IPS DF 6.9 (cell line): Measurements from ENCODE around the gene NHLH2.

Source experiments
- DNase-seq: peaks from one replicate; pipeline ENCODE4 v3.0.0-alpha.2; 2013; ENCODE audit warnings: low read depth, low spot score
- H3K27ac ChIP-seq: one replicate; pipeline ENCODE4 v1.5.1; 2013; ENCODE audit warnings: low read length, control low read depth
- H3K27me3 ChIP-seq: 2 replicates; pipeline ENCODE4 v1.6.1; 2013; ENCODE audit warnings: mild to moderate bottlenecking, low read length; ENCODE audit not compliant: control insufficient read depth, insufficient read depth
- H3K36me3 ChIP-seq: 2 replicates; pipeline ENCODE4 v1.6.1; 2013; ENCODE audit warnings: low read length; ENCODE audit not compliant: control insufficient read depth, insufficient read depth
- H3K4me1 ChIP-seq: 2 replicates; pipeline ENCODE4 v1.6.1; 2013; ENCODE audit warnings: low read length; ENCODE audit not compliant: control insufficient read depth, insufficient read depth
- H3K4me3 ChIP-seq: 2 replicates; pipeline ENCODE4 v1.5.1; 2013; ENCODE audit warnings: mild to moderate bottlenecking, low read length
- H3K9me3 ChIP-seq: 2 replicates; pipeline ENCODE4 v1.6.1; 2013; ENCODE audit warnings: low read length, inconsistent platforms; ENCODE audit not compliant: control insufficient read depth, insufficient read depth
- WGBS: extraction: QIAGEN DNeasy Blood & Tissue Kit; methylation state at CpG from one replicate; pipeline ENCODE4 v1.1.7; 2013; ENCODE audit warnings: mixed read lengths, missing lambda C conversion rate; ENCODE audit not compliant: insufficient read length, insufficient coverage; 5-methylcytosine and 5-hydroxymethylcytosine counted together

NHLH2 gene

DNA sequence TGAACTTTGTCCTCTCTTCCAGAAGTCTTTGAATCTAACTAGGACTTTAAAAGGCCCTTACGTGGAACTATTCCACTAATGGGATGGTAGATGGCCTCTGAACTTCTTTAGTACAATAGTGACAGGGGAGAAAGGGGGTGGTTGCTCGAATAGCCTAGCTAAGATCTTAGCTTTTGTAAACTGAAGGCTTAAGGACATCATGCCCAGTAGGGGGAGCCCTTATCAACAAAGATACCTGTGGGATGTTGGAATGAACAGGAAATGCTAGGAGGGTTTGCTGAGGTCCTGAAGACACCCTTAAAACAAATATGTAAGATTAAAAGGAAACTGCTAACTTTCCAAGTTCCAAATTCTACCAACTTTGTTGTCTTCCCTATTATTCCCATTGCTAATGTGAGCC, 33.2 kb downstream of the NHLH2 start:
- Histone ChIP-seq H3K27me3 (no peaks in the 10 kb centered on the region), H3K36me3 (no peaks in the 10 kb centered on the region), H3K9me3 (no peaks in the 10 kb centered on the region), H3K27ac (no peak overlapping the region), H3K4me3 (no peak overlapping the region), H3K4me1 (no peaks in the 10 kb centered on the region)
- no CpG with 5 or more reads among the region's 2 CpGs for WGBS
- peak; percentile 82 for DNase-seq

- no peaks in the 10 kb centered on the region for H3K36me3 ChIP-seq
- no peak overlapping the region for H3K27ac ChIP-seq
- no CpG with 5 or more reads among the region's 1 CpG for WGBS
- H3K27me3 ChIP-seq: no peaks in the 10 kb centered on the region
- H3K4me1 ChIP-seq: no peaks in the 10 kb centered on the region
- H3K4me3 ChIP-seq: no peak overlapping the region
- H3K9me3 ChIP-seq: no peaks in the 10 kb centered on the region
- DNase-seq: no peak
These were observed 35.3 kb downstream of the NHLH2 start for GRCh38 chr1:115805597-115805996.

GRCh38 chr1:115802416-115802815, 38.5 kb downstream of the NHLH2 start:
- Histone ChIP-seq H3K27ac (no peak overlapping the region), H3K36me3 (no peaks in the 10 kb centered on the region), H3K27me3 (no peaks in the 10 kb centered on the region), H3K9me3 (no peaks in the 10 kb centered on the region), H3K4me1 (no peaks in the 10 kb centered on the region), H3K4me3 (no peak overlapping the region)
- no peak for DNase-seq
- no CpG with 5 or more reads among the region's 2 CpGs for WGBS

GRCh38 chr1:115797486-115797885, 43.4 kb downstream of the NHLH2 start:
- H3K9me3 ChIP-seq: no peaks in the 10 kb centered on the region
- H3K4me3 ChIP-seq: no peak overlapping the region
- 0 out of 2 replicates have a peak, but pooled peaks cover 3% of the 10 kb centered on the region for H3K4me1 ChIP-seq
- H3K27ac ChIP-seq: no peak overlapping the region
- H3K27me3 ChIP-seq: no peaks in the 10 kb centered on the region
- no peaks in the 10 kb centered on the region for H3K36me3 ChIP-seq
- DNase-seq: no peak
- no CpG with 5 or more reads among the region's 4 CpGs for WGBS

GRCh38 chr1:115796897-115797296, 44.0 kb downstream of the NHLH2 start:
- Histone ChIP-seq H3K9me3 (no peaks in the 10 kb centered on the region), H3K4me1 (0 out of 2 replicates have a peak, but pooled peaks cover 3% of the 10 kb centered on the region), H3K36me3 (no peaks in the 10 kb centered on the region), H3K27ac (no peak overlapping the region), H3K4me3 (no peak overlapping the region), H3K27me3 (no peaks in the 10 kb centered on the region)
- DNase-seq: no peak
- no CpG with 5 or more reads among the region's 5 CpGs for WGBS

DNA sequence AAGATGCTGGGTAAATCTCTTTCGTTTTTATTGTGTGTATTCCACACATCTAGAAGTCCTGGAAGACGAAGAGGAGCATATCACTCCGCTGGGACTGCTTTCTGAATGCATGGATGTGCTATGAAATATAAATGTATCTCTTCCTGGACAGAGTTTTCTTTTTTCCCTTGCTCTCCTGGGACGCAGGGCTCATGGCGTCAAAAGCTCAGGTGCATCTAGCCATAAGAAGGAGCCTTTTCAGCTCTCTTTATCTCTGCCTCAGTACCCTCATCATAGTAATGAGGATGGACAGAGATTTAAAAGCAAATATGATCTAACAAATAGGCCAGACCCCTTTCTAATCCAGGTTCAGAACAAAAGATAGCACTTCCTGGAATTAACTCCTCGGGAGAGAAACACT, 44.9 kb downstream of the NHLH2 start:
- no peak overlapping the region for H3K27ac ChIP-seq
- H3K36me3 ChIP-seq: no peaks in the 10 kb centered on the region
- peaks cover 3% of the 10 kb centered on the region; the same call in 1 of the 2 replicates for H3K4me1 ChIP-seq
- WGBS: no CpG with 5 or more reads among the region's 6 CpGs
- DNase-seq: no peak
- no peaks in the 10 kb centered on the region for H3K9me3 ChIP-seq
- no peaks in the 10 kb centered on the region for H3K27me3 ChIP-seq
- H3K4me3 ChIP-seq: no peak overlapping the region

DNA sequence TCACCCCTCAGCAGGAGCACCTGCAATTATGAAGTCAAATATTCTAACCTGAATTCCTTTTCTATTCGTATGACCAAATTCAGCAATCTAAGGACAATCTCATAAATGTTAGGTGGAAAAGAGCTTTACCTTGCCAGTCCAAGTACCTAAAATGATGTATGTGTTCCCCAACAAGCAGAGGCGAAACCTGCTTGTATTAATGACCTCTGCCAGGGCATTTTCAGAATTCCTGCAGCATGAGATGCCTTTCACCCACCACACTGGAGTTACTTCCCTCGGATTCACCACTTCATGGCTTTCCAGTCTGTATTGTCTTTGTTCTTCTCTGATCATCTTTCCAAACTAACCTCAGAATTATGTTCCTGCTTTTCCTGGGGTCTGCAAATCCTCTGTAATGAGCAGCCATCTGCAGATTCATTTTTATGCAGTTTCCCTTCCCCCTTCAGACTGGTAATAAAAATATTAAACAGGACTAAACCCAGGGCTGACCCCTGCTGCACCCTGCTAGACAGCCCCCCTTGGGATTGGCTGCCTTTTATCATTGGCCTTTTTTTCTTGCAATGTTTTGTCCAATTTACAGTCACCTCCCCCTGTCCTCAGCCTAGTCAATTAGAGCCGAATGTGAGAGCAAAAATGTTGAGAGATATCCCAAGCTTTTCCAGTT, 45.8 kb downstream of the NHLH2 start:
- Histone ChIP-seq H3K4me1 (peaks cover 3% of the 10 kb centered on the region), H3K4me3 (no peak overlapping the region), H3K27ac (no peak overlapping the region), H3K36me3 (no peaks in the 10 kb centered on the region), H3K27me3 (no peaks in the 10 kb centered on the region), H3K9me3 (no peaks in the 10 kb centered on the region)
- DNase-seq: no peak
- WGBS: no CpG with 5 or more reads among the region's 4 CpGs

DNA sequence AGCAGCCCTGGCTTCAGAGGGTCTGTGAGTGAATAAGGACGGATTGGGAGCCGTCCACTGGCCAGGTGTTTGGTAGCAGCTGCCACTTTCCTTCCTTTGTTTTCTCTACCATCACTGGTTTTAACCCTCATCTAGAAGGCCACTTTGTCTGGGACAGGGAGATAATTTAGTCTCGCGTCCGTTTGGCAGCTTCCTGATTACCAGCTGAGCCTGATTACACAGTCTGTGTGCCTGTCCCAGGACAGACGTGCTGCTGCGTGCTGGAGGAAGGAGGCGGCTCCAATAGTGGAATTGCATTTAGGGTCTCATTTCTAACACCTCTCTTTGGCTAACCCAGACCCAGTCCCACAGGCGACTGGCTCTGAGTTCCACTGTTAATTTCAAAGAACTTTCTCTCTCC, 47.8 kb downstream of the NHLH2 start:
- Histone ChIP-seq H3K4me1 (peaks cover 3% of the 10 kb centered on the region), H3K9me3 (no peaks in the 10 kb centered on the region), H3K27me3 (no peaks in the 10 kb centered on the region), H3K4me3 (no peak overlapping the region), H3K36me3 (no peaks in the 10 kb centered on the region), H3K27ac (no peak overlapping the region)
- no peak for DNase-seq
- WGBS: no CpG with 5 or more reads among the region's 9 CpGs

DNA sequence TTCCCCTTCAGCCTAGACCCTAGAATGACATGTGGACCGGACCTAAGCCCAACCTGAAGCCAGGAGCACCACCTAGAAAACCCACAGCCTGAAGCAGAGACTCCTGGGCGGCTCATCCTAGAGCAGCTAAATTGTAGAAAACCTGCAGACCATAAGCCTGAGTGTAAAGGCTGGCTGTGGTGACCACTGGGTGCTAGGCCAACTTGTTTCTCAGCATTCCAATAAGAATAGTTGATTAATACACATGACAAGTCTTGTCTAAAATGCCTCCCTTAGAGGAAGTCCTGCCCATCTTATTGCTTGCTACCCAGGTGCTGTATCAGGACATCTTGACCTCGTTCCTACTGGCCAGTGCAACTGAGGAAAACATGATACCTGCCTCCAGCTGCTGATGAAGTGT, 49.1 kb downstream of the NHLH2 start:
- no CpG with 5 or more reads among the region's 3 CpGs for WGBS
- H3K4me3 ChIP-seq: no peak overlapping the region
- H3K9me3 ChIP-seq: no peaks in the 10 kb centered on the region
- no peak for DNase-seq
- H3K27me3 ChIP-seq: no peaks in the 10 kb centered on the region
- H3K36me3 ChIP-seq: no peaks in the 10 kb centered on the region
- no peak overlapping the region for H3K27ac ChIP-seq
- peaks cover 3% of the 10 kb centered on the region for H3K4me1 ChIP-seq

- Histone ChIP-seq H3K9me3 (no peaks in the 10 kb centered on the region), H3K27me3 (no peaks in the 10 kb centered on the region), H3K27ac (no peak overlapping the region), H3K4me1 (peaks cover 3% of the 10 kb centered on the region), H3K4me3 (no peak overlapping the region), H3K36me3 (no peaks in the 10 kb centered on the region)
- WGBS: no CpG with 5 or more reads among the region's 6 CpGs
- no peak for DNase-seq
These were observed 50.1 kb downstream of the NHLH2 start for GRCh38 chr1:115790846-115791245.

- Histone ChIP-seq H3K9me3 (no peaks in the 10 kb centered on the region), H3K4me3 (no peak overlapping the region), H3K27ac (no peak overlapping the region), H3K4me1 (peaks cover 3% of the 10 kb centered on the region), H3K27me3 (no peaks in the 10 kb centered on the region), H3K36me3 (no peaks in the 10 kb centered on the region)
- DNase-seq: no peak
- no CpG with 5 or more reads among the region's 3 CpGs for WGBS
These were observed 50.6 kb downstream of the NHLH2 start for GRCh38 chr1:115790356-115790755.
